Spleen (tissue), 11 donors: ENCODE results near the gene RBM22. TPM values are rescaled to one million over a fixed set of nuclear protein-coding genes. Genes with fewer than 3 reads are reported as not detected.

Experiments used
- DNase-seq: peaks from one replicate; pipeline ENCODE4 v3.0.0-alpha.2; 2020
- H3K27ac ChIP-seq, 8 donors: fragments of 200-600 bp; sonication (generic) in 7 of 8; 1 replicate in 4 of 8; 2 replicates in 4 of 8; pipeline versions ENCODE4 v1.5.0 to v1.8.0; 2016 to 2021; ENCODE audit warnings: inconsistent platforms in 4 of 8, mild to moderate bottlenecking in 4 of 8, moderate library complexity in 1 of 8
- H3K27me3 ChIP-seq, 7 donors: fragments of 200-600 bp; sonication (generic) in 6 of 7; replicated peaks in 1 of 7; 1 replicate in 4 of 7; 2 replicates in 3 of 7; pipeline versions ENCODE4 v1.5.0 to v1.8.0; 2016 to 2021; ENCODE audit warnings: inconsistent platforms in 3 of 7, mild to moderate bottlenecking in 1 of 7
- H3K36me3 ChIP-seq, 6 donors: fragments of 200-600 bp; sonication (generic) in 5 of 6; 1 replicate in 4 of 6; 2 replicates in 2 of 6; pipeline versions ENCODE4 v1.5.0 to v1.8.0; 2016 to 2021; ENCODE audit warnings: inconsistent platforms in 2 of 6
- H3K4me1 ChIP-seq, 6 donors: fragments of 200-600 bp; sonication (generic) in 5 of 6; 1 replicate in 3 of 6; 2 replicates in 3 of 6; pipeline versions ENCODE4 v1.5.0 to v1.8.0; 2016 to 2021; ENCODE audit warnings: inconsistent platforms in 3 of 6
- H3K4me3 ChIP-seq, 8 donors: fragments of 200-600 bp; sonication (generic) in 7 of 8; 1 replicate in 4 of 8; 2 replicates in 4 of 8; pipeline versions ENCODE4 v1.5.0 to v1.8.0; 2016 to 2021; ENCODE audit warnings: inconsistent platforms in 4 of 8, mild to moderate bottlenecking in 4 of 8, moderate library complexity in 2 of 8
- H3K9me3 ChIP-seq, 8 donors: fragments of 200-600 bp; sonication (generic) in 7 of 8; 1 replicate in 4 of 8; 2 replicates in 4 of 8; pipeline versions ENCODE4 v1.5.0 to v1.8.0; 2016 to 2021; ENCODE audit warnings: inconsistent platforms in 4 of 8
- CTCF ChIP-seq, 11 experiments: fragments of 200-600 bp in 7 of 11; fragments of 450-650 bp in 4 of 11; sonication (generic) in 4 of 11; IDR thresholded peaks in 8 of 11; conservative IDR thresholded peaks in 3 of 11; 1 replicate in 7 of 11; 2 replicates in 4 of 11; pipeline versions ENCODE4 v1.4.0 to v1.8.0; 2016 to 2021; ENCODE audit warnings: antibody characterized with exemption in 11 of 11, inconsistent platforms in 4 of 11, mild to moderate bottlenecking in 1 of 11
- POLR2A ChIP-seq, 3 donors: fragments of 450-650 bp; IDR thresholded peaks; one replicate each; pipeline ENCODE4 v1.5.1; 2017; ENCODE audit warnings: antibody characterized with exemption in 3 of 3, mild to moderate bottlenecking in 1 of 3
- POLR2AphosphoS5 ChIP-seq, 3 donors: sonication (generic); formaldehyde crosslinking; IDR thresholded peaks; one replicate each; pipeline ENCODE4 v1.5.1; 2017; ENCODE audit warnings: antibody characterized with exemption in 3 of 3
- WGBS, 5 donors: extraction: QIAGEN DNeasy Blood & Tissue Kit in 3 of 5; methylation state at CpG; one replicate each; pipeline versions ENCODE4 v1.1.5 to v1.1.7; 2013 to 2018; 5-methylcytosine and 5-hydroxymethylcytosine counted together
- intact Hi-C: fragments of 100-400 bp; cut with DNase I; formaldehyde crosslinking; loops from one replicate; pipeline ENCODE4 v1.15.0; 2023; ENCODE audit warnings: low total_unique reads
- polyA plus RNA-seq, 3 donors: library from polyadenylated mRNA; stranded (reverse); fragments of 200-250 nt; gene quantifications; one replicate each; pipeline ENCODE4 v1.2.1, GENCODE V29; 2013
- total RNA-seq, 7 donors: library from RNA; depleted of rRNA in 3 of 7; stranded (reverse); fragments of >200 nt in 3 of 7; fragmentation: NEBNext Ultra II Directional in 4 of 7; extraction: Animal tissue kit (Norgen Biotek cat#: 25700) in 4 of 7; gene quantifications; one replicate each; pipeline versions ENCODE4 v1.1.0 to v1.2.1, GENCODE V29; 2016 to 2021
- donor health status: healthy with polysubstance abuse.
- donor health status: DM: no; HTN: no; CAD: no; lungs with moderate emphysema.
- donor health status: DM: no; HTN: no; CAD: no.
- donor health status: Bipolar disorder and iron deficiency.
- donor health status: healthy.
- donor health status: DM: no; HTN: no; CAD: no.
- donor health status: DM: yes; HTN: yes; CAD: no.

Gene RBM22
- total and polyA plus RNA-seq, 10 donors = 31.4 to 66.9 (median 56.5) TPM

DNA sequence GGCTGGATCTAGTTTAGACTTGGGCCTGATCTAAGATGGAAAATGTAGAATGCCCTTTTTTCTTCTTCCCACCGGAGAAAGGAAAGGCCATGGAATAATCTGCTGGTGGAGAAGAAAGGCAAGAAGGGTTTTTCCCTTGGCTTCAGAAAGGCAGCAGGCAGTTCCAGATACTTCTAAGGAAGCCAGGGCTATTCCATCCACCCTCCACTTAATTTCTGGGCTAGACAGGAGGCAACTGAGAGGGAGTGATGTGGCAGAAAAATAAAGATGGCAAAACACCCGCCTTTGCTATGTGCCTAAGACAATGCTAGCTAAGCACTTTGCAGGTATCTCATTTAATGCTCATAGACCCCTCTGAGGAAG, 29.9 kb downstream of the RBM22 start:
- H3K27me3 ChIP-seq = peaks cover 0 to 35% (median 9%) of the 10 kb centered on the region in 7 donors
- peak overlapping the region in 1 of 8 donors; percentile 75 for H3K4me3 ChIP-seq
- H3K9me3 ChIP-seq = no peaks in the 10 kb centered on the region
- intact Hi-C loops = no loop called here
- H3K4me1 ChIP-seq = peaks cover 9 to 27% (median 22%) of the 10 kb centered on the region in 6 donors
- H3K36me3 ChIP-seq = no peaks in the 10 kb centered on the region
- 54 to 73% (median 67%) methylated on average over 2 of the region's 2 CpGs for WGBS, 5 donors
- TF ChIP-seq CTCF (IDR thresholded peaks at IDR 0.05 in 8 of 11, conservative IDR thresholded peaks at IDR 0.05 in 3 of 11) = no peak
- no peak for TF ChIP-seq POLR2A (IDR thresholded peaks at IDR 0.05)
- no peak for TF ChIP-seq POLR2AphosphoS5 (IDR thresholded peaks at IDR 0.05)
- H3K27ac ChIP-seq = no peak overlapping the region
- no peak for DNase-seq

DNA sequence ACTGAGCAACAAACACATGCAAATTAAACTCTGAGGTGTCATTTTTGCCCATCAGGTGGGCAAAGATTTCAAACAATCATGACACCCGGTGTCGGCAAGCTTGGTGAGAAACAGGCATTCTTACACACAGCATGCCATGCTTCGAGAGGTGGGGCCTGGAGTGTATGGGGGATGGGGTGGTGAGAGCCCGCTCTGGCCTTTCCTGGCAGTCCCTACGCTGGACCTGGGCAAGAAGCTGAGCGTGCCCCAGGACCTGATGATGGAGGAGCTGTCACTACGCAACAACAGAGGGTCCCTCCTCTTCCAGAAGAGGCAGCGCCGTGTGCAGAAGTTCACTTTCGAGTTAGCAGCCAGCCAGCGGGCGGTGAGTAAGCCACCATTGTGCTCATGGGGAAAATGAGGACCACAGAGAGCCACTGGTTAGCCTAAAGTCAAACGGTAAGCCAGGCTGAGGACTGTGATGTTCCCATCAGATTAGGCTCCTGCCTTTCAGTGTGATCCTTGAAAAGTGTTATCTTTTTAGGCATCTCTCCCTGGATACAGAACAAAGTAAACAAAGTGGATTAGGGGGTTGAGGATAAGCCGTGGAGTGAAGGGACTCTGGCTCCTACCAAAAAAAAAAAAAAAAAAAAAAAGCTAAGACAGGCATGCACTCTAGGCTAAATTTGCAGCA, 30.5 kb downstream of the RBM22 start:
- TF ChIP-seq POLR2A (IDR thresholded peaks at IDR 0.05) (no peak), CTCF (IDR thresholded peaks at IDR 0.05 in 8 of 11, conservative IDR thresholded peaks at IDR 0.05 in 3 of 11) (no peak), POLR2AphosphoS5 (IDR thresholded peaks at IDR 0.05) (no peak)
- intact Hi-C loops = no loop called here
- DNase-seq = no peak
- Histone ChIP-seq H3K27me3 (peaks cover 0 to 35% (median 9%) of the 10 kb centered on the region in 7 donors), H3K36me3 (no peaks in the 10 kb centered on the region), H3K4me3 (no peak overlapping the region), H3K9me3 (no peaks in the 10 kb centered on the region), H3K27ac (no peak overlapping the region), H3K4me1 (peaks cover 9 to 27% (median 22%) of the 10 kb centered on the region in 6 donors)
- WGBS, 5 donors = 82 to 93% (median 91%) methylated on average over 14 of the region's 14 CpGs

- 80 to 90% (median 88%) methylated on average over 12 of the region's 12 CpGs for WGBS, 5 donors
- Histone ChIP-seq H3K27me3 (peaks cover 0 to 12% (median 0%) of the 10 kb centered on the region in 7 donors), H3K4me1 (no peaks in the 10 kb centered on the region), H3K27ac (no peak overlapping the region), H3K36me3 (no peaks in the 10 kb centered on the region), H3K9me3 (no peaks in the 10 kb centered on the region), H3K4me3 (no peak overlapping the region)
- TF ChIP-seq POLR2AphosphoS5 (IDR thresholded peaks at IDR 0.05) = no peak
- TF ChIP-seq POLR2A (IDR thresholded peaks at IDR 0.05) = no peak
- no peak for TF ChIP-seq CTCF (IDR thresholded peaks at IDR 0.05 in 8 of 11, conservative IDR thresholded peaks at IDR 0.05 in 3 of 11)
- intact Hi-C loops = no loop called here
- DNase-seq = no peak
Measured at GRCh38 chr5:150665044-150665443, 35.8 kb downstream of the RBM22 start.

DNA sequence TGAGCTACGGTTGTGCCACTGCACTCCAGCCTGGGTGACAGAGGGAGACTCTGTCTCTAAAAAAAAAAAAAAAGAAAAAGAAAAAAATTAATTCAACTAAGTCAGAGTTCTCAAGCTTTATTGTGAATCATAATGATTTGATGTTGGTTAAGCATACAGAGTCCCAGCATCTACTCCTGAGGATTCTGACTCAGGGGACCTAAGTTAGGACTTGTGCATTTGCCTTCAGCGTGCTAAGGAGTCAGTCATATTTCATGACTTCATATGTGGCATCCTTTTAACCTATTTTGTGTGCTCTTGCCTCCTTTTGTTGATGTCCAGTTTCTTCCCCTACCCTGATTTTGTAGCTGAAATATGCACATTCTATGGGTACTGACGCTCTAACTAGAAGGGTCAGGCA, 36.9 kb downstream of the RBM22 start:
- intact Hi-C loops = no loop called here
- 77 to 94% (median 89%) methylated on average over 3 of the region's 3 CpGs for WGBS, 5 donors
- no peak for DNase-seq
- Histone ChIP-seq H3K27ac (no peak overlapping the region), H3K36me3 (no peaks in the 10 kb centered on the region), H3K4me3 (no peak overlapping the region), H3K27me3 (peaks cover 0 to 7% (median 0%) of the 10 kb centered on the region in 7 donors), H3K9me3 (no peaks in the 10 kb centered on the region), H3K4me1 (no peaks in the 10 kb centered on the region)
- no peak for TF ChIP-seq POLR2AphosphoS5 (IDR thresholded peaks at IDR 0.05)
- no peak for TF ChIP-seq POLR2A (IDR thresholded peaks at IDR 0.05)
- TF ChIP-seq CTCF (IDR thresholded peaks at IDR 0.05 in 8 of 11, conservative IDR thresholded peaks at IDR 0.05 in 3 of 11) = no peak
